SK-N-SH (cell line): Measurements from ENCODE around the gene ATG7. TPM values are rescaled to one million over a fixed set of nuclear protein-coding genes. Genes with fewer than 3 reads are reported as not detected.
A peak's percentile ranks its signal among the peaks of the same experiment; 100 is the strongest.

ENCODE experiments used
- CTCF ChIA-PET: fragments of 300-600, 350-600 bp; formaldehyde crosslinking; extraction: SDS; loops from one replicate; lab custom pipeline; 2021; lab: Yijun Ruan, JAX
- POLR2A ChIA-PET: fragments of 350-600 bp; sonication (Branson Sonifier 250); formaldehyde crosslinking; extraction: SDS; loops from one replicate; lab custom pipeline; 2020; ENCODE audit warnings: antibody characterized with exemption, inconsistent platforms; lab: Yijun Ruan, JAX
- DNase-seq: peaks from one replicate; pipeline ENCODE4 v3.0.0; 2012
- H2AFZ ChIP-seq: fragments of 200-600 bp; sonication (generic); 2 replicates; pipeline ENCODE4 v1.8.1; 2016; ENCODE audit warnings: antibody characterized with exemption, mild to moderate bottlenecking, low read depth
- H3F3A ChIP-seq: fragments of 200-600 bp; sonication (generic); replicated peaks from 2 replicates; pipeline ENCODE3; 2016; ENCODE audit warnings: antibody characterized with exemption, mild to moderate bottlenecking; ENCODE audit not compliant: insufficient read depth
- H3K27ac ChIP-seq, 2 experiments: fragments of 200-500 bp in 1 of 2; fragments of 200-600 bp in 1 of 2; sonication (Bioruptor generic) in 1 of 2; sonication (generic), shearing (Covaris generic) in 1 of 2; 2 replicates each; pipeline versions ENCODE4 v1.5.1 to v1.6.1; 2014 to 2016; ENCODE audit warnings: low read depth in 2 of 2, inconsistent platforms in 1 of 2, low read length in 1 of 2, mild to moderate bottlenecking in 1 of 2, mixed read lengths in 1 of 2
- H3K27me3 ChIP-seq: fragments of 200-600 bp; sonication (generic), shearing (Covaris generic); 2 replicates; pipeline ENCODE4 v1.6.1; 2016; ENCODE audit warnings: mixed run types; ENCODE audit not compliant: insufficient read depth
- H3K36me3 ChIP-seq, 2 experiments: fragments of 200-500 bp in 1 of 2; fragments of 200-600 bp in 1 of 2; sonication (Bioruptor generic) in 1 of 2; sonication (generic) in 1 of 2; replicated peaks in 1 of 2; 2 replicates each; pipeline versions ENCODE3 to v1.5.1; 2014 to 2016; ENCODE audit warnings: low read length in 1 of 2, mild to moderate bottlenecking in 1 of 2; ENCODE audit not compliant: insufficient read depth in 2 of 2, control insufficient read depth in 1 of 2
- H3K4me1 ChIP-seq, 2 experiments: fragments of 200-500 bp in 1 of 2; fragments of 200-600 bp in 1 of 2; sonication (Bioruptor generic) in 1 of 2; sonication (generic), shearing (Covaris generic) in 1 of 2; 2 replicates each; pipeline versions ENCODE4 v1.5.1 to v1.6.1; 2014 to 2016; ENCODE audit warnings: low read depth in 1 of 2, low read length in 1 of 2, mixed run types in 1 of 2; ENCODE audit not compliant: insufficient read depth in 2 of 2, control insufficient read depth in 1 of 2
- H3K4me2 ChIP-seq: fragments of 200-600 bp; sonication (generic), shearing (Covaris generic); 2 replicates; pipeline ENCODE4 v1.6.1; 2017; ENCODE audit warnings: mixed run types
- H3K4me3 ChIP-seq, 2 experiments: fragments of 200-500 bp in 1 of 2; fragments of 200-600 bp in 1 of 2; sonication (Bioruptor generic) in 1 of 2; sonication (generic), shearing (Covaris generic) in 1 of 2; 2 replicates each; pipeline versions ENCODE4 v1.5.1 to v1.8.1; 2014 to 2016; ENCODE audit warnings: low read depth in 2 of 2, inconsistent platforms in 1 of 2, low read length in 1 of 2, mild to moderate bottlenecking in 1 of 2, mixed read lengths in 1 of 2, moderate library complexity in 1 of 2
- H3K79me2 ChIP-seq: fragments of 200-600 bp; sonication (generic); 2 replicates; pipeline ENCODE4 v1.8.1; 2017; ENCODE audit warnings: mild to moderate bottlenecking; ENCODE audit not compliant: insufficient read depth
- H3K9ac ChIP-seq: fragments of 200-600 bp; sonication (generic); 2 replicates; pipeline ENCODE4 v1.6.1; 2017; ENCODE audit warnings: mixed run types
- H3K9me2 ChIP-seq: fragments of 200-600 bp; sonication (generic); 2 replicates; pipeline ENCODE4 v1.6.1; 2017; ENCODE audit warnings: mixed run types
- H3K9me3 ChIP-seq: fragments of 200-600 bp; sonication (generic); 2 replicates; pipeline ENCODE4 v1.6.1; 2017; ENCODE audit warnings: mixed run types, mild to moderate bottlenecking, moderate library complexity
- H4K20me1 ChIP-seq: fragments of 200-600 bp; sonication (generic); 2 replicates; pipeline ENCODE4 v1.6.1; 2017; ENCODE audit warnings: mild to moderate bottlenecking, mixed run types; ENCODE audit not compliant: insufficient read depth
- CHD2 ChIP-seq: fragments of 150-350 bp; IDR thresholded peaks from 2 replicates; pipeline ENCODE4 v1.6.1; 2018; ENCODE audit warnings: low read length; ENCODE audit not compliant: partially characterized antibody
- EP300 ChIP-seq, 2 experiments: IDR thresholded peaks; 2 replicates each; pipeline versions ENCODE4 v1.4.0 to v1.6.1; 2012; ENCODE audit warnings: borderline replicate concordance in 1 of 2, low read depth in 1 of 2, low read length in 1 of 2
- EZH2phosphoT487 ChIP-seq: fragments of 200-600 bp; sonication (generic); IDR thresholded peaks from 2 replicates; pipeline ENCODE4 v1.6.1; 2017; ENCODE audit warnings: low read depth, mixed run types, mild to moderate bottlenecking, antibody characterized with exemption, moderate library complexity, borderline replicate concordance
- FOSL2 ChIP-seq: IDR thresholded peaks from 2 replicates; pipeline ENCODE4 v1.4.0; 2012; ENCODE audit warnings: low read depth, mild to moderate bottlenecking, moderate library complexity, borderline replicate concordance
- FOXM1 ChIP-seq: IDR thresholded peaks from 2 replicates; pipeline ENCODE4 v1.4.0; 2012; ENCODE audit warnings: low read depth, mild to moderate bottlenecking
- GATA2 ChIP-seq: sonication (generic); formaldehyde crosslinking; IDR thresholded peaks from 2 replicates; pipeline ENCODE4 v1.5.0; 2020; ENCODE audit warnings: mild to moderate bottlenecking, missing genetic modification reagents
- JUND ChIP-seq: IDR thresholded peaks from 2 replicates; pipeline ENCODE4 v1.4.0; 2012
- MEF2A ChIP-seq: IDR thresholded peaks from 2 replicates; pipeline ENCODE4 v1.4.0; 2012; ENCODE audit warnings: low read depth, borderline replicate concordance
- MXI1 ChIP-seq: IDR thresholded peaks from 2 replicates; pipeline ENCODE4 v1.6.1; 2012; ENCODE audit warnings: mild to moderate bottlenecking, low read depth, low read length, improper control_type of control experiment
- PBX3 ChIP-seq: IDR thresholded peaks from 2 replicates; pipeline ENCODE4; 2012
- POLR2AphosphoS5 ChIP-seq: IDR thresholded peaks from 2 replicates; pipeline ENCODE4 v1.6.1; 2012; ENCODE audit warnings: low read depth, low read length
- RCOR1 ChIP-seq: fragments of 150-350 bp; IDR thresholded peaks from 2 replicates; pipeline ENCODE4 v1.6.1; 2017; ENCODE audit warnings: antibody characterized with exemption, low read length
- REST ChIP-seq: IDR thresholded peaks from 2 replicates; pipeline ENCODE4 v1.6.1; 2012; ENCODE audit warnings: mild to moderate bottlenecking, low read depth, low read length, moderate library complexity
- RFX5 ChIP-seq: IDR thresholded peaks from 2 replicates; pipeline ENCODE4 v1.6.1; 2012; ENCODE audit warnings: mild to moderate bottlenecking, improper control_type of control experiment, low read length
- USF2 ChIP-seq: fragments of 150-350 bp; IDR thresholded peaks from 2 replicates; pipeline ENCODE4 v1.6.1; 2017; ENCODE audit warnings: antibody characterized with exemption, low read length, low read depth, borderline replicate concordance
- YY1 ChIP-seq: IDR thresholded peaks from 2 replicates; pipeline ENCODE4 v1.4.0; 2012; ENCODE audit warnings: low read depth, mild to moderate bottlenecking
- ZBTB33 ChIP-seq: IDR thresholded peaks from 2 replicates; pipeline ENCODE4 v1.4.0; 2012; ENCODE audit warnings: low read depth, borderline replicate concordance
- WGBS: methylation state at CpG from one replicate; pipeline ENCODE4 v1.1.6; 2017; ENCODE audit warnings: low lambda C conversion rate; 5-methylcytosine and 5-hydroxymethylcytosine counted together
- polyA plus RNA-seq, 3 experiments: library from polyadenylated mRNA; depleted of rRNA; stranded (reverse); fragments of >200 nt; gene quantifications; 2 replicates each; pipeline ENCODE4 v1.2.3, GENCODE V29; 2012

The ATG7 gene
- polyA plus RNA-seq, 1 of the 3 experiments (the other 2 are of a cell fraction) = 29.5 TPM

GRCh38 chr3:11560746-11561145, 288.5 kb downstream of the ATG7 start:
- TF ChIP-seq FOSL2 (no peak), USF2 (no peak), YY1 (no peak), JUND (no peak), MEF2A (no peak), POLR2AphosphoS5 (no peak), GATA2 (CRISPR knock-in tag) (no peak), RCOR1 (no peak), EP300 (IDR thresholded peaks at IDR 0.05; ENCODE audit: borderline replicate concordance in 1 of 2, low read depth in 1 of 2, low read length in 1 of 2) (no peak), FOXM1 (no peak), CHD2 (no peak), RFX5 (no peak), EZH2phosphoT487 (no peak), ZBTB33 (no peak), REST (no peak), MXI1 (no peak), PBX3 (no peak)
- TF ChIP-seq, all 33 proteins: peak for 0
- Histone ChIP-seq H3K9ac (no peak overlapping the region), H2AFZ (no peak overlapping the region), H3K27me3 (no peaks in the 10 kb centered on the region), H3K79me2 (peaks cover 92% of the 10 kb centered on the region), H3F3A (peaks cover 20% of the 10 kb centered on the region), H3K4me2 (no peak overlapping the region), H4K20me1 (peaks cover 77% of the 10 kb centered on the region), H3K36me3 (peaks cover 24 to 61% of the 10 kb centered on the region in 2 experiments), H3K4me1 (peaks cover 19 to 48% of the 10 kb centered on the region in 2 experiments; a peak in 2 of 4 replicates), H3K4me3 (no peak overlapping the region), H3K9me3 (no peaks in the 10 kb centered on the region), H3K9me2 (no peaks in the 10 kb centered on the region), H3K27ac (peak overlapping the region; percentile 33 to 63; a peak in 2 of 4 replicates)
- no peak for DNase-seq
- ChIA-PET CTCF (interaction anchor here (0.8 to 1.0 kb wide), 2 partner anchors 23 to 182 kb away, joined by 3 read pairs; no protein-coding TSS in a partner anchor), POLR2A (interaction anchor here (0.5 kb wide), 1 partner anchor 10 kb away, joined by 3 read pairs; no protein-coding TSS in a partner anchor)
- 97% methylated on average over 11 of the region's 12 CpGs for WGBS
